GM12872 (cell line): ENCODE measurements around the gene OPA1.

ENCODE experiments used
- TF ChIP-seq, protein P1 (sequence below): IDR thresholded peaks from 3 replicates; pipeline ENCODE4 v1.5.1; 2011; ENCODE audit warnings: low read depth, mild to moderate bottlenecking, low read length, moderate library complexity; ENCODE audit not compliant: insufficient read depth

The OPA1 gene

GRCh38 chr3:193665370-193665989 lies 72.5 kb downstream of the OPA1 start:
- TF ChIP-seq, protein P1, sequence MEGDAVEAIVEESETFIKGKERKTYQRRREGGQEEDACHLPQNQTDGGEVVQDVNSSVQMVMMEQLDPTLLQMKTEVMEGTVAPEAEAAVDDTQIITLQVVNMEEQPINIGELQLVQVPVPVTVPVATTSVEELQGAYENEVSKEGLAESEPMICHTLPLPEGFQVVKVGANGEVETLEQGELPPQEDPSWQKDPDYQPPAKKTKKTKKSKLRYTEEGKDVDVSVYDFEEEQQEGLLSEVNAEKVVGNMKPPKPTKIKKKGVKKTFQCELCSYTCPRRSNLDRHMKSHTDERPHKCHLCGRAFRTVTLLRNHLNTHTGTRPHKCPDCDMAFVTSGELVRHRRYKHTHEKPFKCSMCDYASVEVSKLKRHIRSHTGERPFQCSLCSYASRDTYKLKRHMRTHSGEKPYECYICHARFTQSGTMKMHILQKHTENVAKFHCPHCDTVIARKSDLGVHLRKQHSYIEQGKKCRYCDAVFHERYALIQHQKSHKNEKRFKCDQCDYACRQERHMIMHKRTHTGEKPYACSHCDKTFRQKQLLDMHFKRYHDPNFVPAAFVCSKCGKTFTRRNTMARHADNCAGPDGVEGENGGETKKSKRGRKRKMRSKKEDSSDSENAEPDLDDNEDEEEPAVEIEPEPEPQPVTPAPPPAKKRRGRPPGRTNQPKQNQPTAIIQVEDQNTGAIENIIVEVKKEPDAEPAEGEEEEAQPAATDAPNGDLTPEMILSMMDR = no peak; the same call in 2 of the 3 replicates

GRCh38 chr3:193673845-193674244 lies 80.8 kb downstream of the OPA1 start:
- TF ChIP-seq, protein P1 = no peak

GRCh38 chr3:193674714-193675113 lies 81.7 kb downstream of the OPA1 start:
- TF ChIP-seq, protein P1 = no peak

DNA sequence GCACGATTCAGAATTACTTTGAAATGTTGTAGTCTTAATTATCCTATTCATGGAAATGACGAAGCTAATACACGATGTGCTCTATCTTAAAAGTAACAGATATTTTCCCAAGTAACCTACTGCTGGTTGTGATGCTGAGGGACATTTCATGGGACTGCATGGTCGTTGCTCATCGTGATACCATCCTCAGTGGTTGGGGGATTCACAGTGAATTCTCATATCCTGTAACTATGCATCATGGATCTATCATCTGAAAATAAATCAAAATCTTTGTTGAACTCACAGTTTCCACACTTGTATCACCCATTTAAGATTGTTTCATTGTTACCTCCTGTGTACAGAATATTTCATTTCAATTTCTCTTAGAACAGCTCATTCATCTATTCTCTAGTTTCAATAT lies 84.7 kb downstream of the OPA1 start:
- TF ChIP-seq, protein P1 = no peak

- TF ChIP-seq, protein P1 = no peak
Measured at GRCh38 chr3:193680220-193680619, 87.2 kb downstream of the OPA1 start.

DNA sequence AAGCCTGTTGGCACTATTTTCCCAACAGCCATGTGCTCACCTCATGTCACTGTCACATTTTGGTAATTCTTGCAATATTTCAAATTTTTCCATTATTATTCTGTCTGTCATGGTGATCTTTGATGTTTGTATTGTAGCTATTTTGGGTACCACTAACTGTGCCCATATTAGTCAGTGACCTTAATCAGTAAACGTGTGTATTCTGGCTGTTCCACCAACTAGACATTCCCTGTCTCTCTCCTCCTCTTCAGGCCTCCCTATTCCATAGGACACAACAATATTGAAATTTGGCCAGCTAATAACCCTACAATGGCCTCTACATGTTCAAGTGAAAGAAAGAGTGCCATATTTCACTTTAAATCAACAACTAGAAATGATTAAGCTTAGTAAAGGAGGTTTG lies 88.6 kb downstream of the OPA1 start:
- TF ChIP-seq, protein P1 = no peak

GRCh38 chr3:193686665-193687483 lies 93.9 kb downstream of the OPA1 start:
- TF ChIP-seq, protein P1 = no peak
